ENCODE results near the gene SP110. TPM values are rescaled to one million over a fixed set of nuclear protein-coding genes. Genes with fewer than 3 reads are reported as not detected.
"Not testable (repeated sequence)": the region's sequence is repeated elsewhere in the genome, so short reads cannot be mapped to it uniquely, and the experiment has no call there.

SP110 gene
- 10 to 100 TPM; 17.4 to 23.0 (median 22.9) TPM for total RNA-seq
- long read RNA-seq, donor 1, partial matches to known transcripts: 5 of 15 reads
- long read RNA-seq, donor 1, other reads (novel, unspliced or antisense): 6 of 15 reads
- long read RNA-seq, donor 2, partial matches to known transcripts: 11 of 12 reads
- long read RNA-seq, donor 2, other reads (novel, unspliced or antisense): 1 of 12 reads

GRCh38 chr2:230219419-230220331 is at the start of gene SP110:
Gene SP110 (minus strand): TSS chr2:230219984. CDS start chr2:230216927, 3,057 bp downstream.
- Histone ChIP-seq H3K9me3 (no peaks in the 10 kb centered on the region), H3K4me1 (ENCODE audit: low read depth) (peaks cover 11% of the 10 kb centered on the region), H3K36me3 (ENCODE audit: low read depth) (no peaks in the 10 kb centered on the region), H3K4me3 (peak within 1 kb of the TSS; percentile 39)
- peak; percentile 97 for ATAC-seq
- DNase-seq: peak; percentile 86 to 90 (median 86)
- TF ChIP-seq, protein P1, sequence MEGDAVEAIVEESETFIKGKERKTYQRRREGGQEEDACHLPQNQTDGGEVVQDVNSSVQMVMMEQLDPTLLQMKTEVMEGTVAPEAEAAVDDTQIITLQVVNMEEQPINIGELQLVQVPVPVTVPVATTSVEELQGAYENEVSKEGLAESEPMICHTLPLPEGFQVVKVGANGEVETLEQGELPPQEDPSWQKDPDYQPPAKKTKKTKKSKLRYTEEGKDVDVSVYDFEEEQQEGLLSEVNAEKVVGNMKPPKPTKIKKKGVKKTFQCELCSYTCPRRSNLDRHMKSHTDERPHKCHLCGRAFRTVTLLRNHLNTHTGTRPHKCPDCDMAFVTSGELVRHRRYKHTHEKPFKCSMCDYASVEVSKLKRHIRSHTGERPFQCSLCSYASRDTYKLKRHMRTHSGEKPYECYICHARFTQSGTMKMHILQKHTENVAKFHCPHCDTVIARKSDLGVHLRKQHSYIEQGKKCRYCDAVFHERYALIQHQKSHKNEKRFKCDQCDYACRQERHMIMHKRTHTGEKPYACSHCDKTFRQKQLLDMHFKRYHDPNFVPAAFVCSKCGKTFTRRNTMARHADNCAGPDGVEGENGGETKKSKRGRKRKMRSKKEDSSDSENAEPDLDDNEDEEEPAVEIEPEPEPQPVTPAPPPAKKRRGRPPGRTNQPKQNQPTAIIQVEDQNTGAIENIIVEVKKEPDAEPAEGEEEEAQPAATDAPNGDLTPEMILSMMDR (IDR thresholded peaks at IDR 0.05): no peak
- intact Hi-C loops (cut with DNase I, micrococcal nuclease): no loop called here

- Histone ChIP-seq H3K9me3 (no peaks in the 10 kb centered on the region), H3K36me3 (ENCODE audit: low read depth) (no peaks in the 10 kb centered on the region), H3K4me1 (ENCODE audit: low read depth) (no peaks in the 10 kb centered on the region), H3K4me3 (no peak overlapping the region)
- ATAC-seq (no peak), DNase-seq (no peak)
- intact Hi-C loops (cut with DNase I, micrococcal nuclease): no loop called here
- TF ChIP-seq, protein P1 (IDR thresholded peaks at IDR 0.05): no peak
Observed at GRCh38 chr2:230268606-230269243, 48.9 kb upstream of the SP110 start.

GRCh38 chr2:230267556-230267955 is 47.8 kb upstream of the SP110 start:
- Histone ChIP-seq H3K9me3 (no peaks in the 10 kb centered on the region), H3K36me3 (ENCODE audit: low read depth) (no peaks in the 10 kb centered on the region), H3K4me3 (no peak overlapping the region), H3K4me1 (ENCODE audit: low read depth) (no peaks in the 10 kb centered on the region)
- ATAC-seq (no peak), DNase-seq (no peak)
- TF ChIP-seq, protein P1 (IDR thresholded peaks at IDR 0.05): no peak
- intact Hi-C loops (cut with DNase I, micrococcal nuclease): no loop called here

DNA sequence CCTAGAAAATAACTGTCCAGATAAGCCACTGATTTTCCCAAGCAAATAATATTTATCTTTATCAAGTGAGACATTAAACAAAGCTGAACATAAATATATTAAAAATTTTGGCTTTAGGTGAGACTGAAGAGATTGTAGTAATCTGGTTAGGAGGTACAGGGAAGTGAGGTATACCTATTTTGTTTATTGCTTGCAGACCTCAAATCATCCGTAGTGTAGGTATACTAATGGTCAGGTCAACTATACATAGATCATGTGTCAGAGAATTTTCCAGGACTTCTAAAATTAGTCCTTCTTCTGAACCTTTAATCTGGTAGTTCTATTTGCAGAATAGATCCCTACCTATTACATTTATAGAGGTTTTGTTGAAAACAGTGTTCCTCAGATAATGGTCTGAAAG is 47.3 kb upstream of the SP110 start:
- intact Hi-C loops (cut with DNase I, micrococcal nuclease): no loop called here
- no peak for DNase-seq

DNA sequence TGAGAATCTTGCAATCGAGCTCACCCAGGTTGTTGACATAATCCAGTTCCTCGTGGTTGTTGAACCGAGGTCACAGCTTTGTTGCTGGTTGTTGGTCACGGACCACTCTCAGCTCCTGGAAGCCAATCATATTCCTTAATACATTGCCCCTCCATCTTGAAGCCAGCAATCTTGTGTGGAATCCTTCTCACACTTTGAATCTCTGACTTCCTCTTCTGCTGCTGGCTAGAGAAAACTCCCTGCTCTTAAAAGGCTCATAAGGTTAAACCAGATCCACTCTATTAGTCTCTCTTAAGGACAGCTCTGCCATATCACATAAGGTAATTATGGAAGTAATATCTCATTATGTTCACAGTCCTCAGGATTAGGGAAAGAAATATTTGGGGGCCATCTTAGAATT is 46.9 kb upstream of the SP110 start:
- TF ChIP-seq, protein P1 (IDR thresholded peaks at IDR 0.05): no peak

More for the DNA sequence above, 47.3 kb upstream of the SP110 start:
- H3K4me3 ChIP-seq: no peak overlapping the region
- TF ChIP-seq, protein P1 (IDR thresholded peaks at IDR 0.05): no peak
- H3K9me3 ChIP-seq: no peaks in the 10 kb centered on the region
- no peaks in the 10 kb centered on the region for H3K4me1 ChIP-seq (ENCODE audit: low read depth)
- ATAC-seq: no peak
- no peaks in the 10 kb centered on the region for H3K36me3 ChIP-seq (ENCODE audit: low read depth)

DNA sequence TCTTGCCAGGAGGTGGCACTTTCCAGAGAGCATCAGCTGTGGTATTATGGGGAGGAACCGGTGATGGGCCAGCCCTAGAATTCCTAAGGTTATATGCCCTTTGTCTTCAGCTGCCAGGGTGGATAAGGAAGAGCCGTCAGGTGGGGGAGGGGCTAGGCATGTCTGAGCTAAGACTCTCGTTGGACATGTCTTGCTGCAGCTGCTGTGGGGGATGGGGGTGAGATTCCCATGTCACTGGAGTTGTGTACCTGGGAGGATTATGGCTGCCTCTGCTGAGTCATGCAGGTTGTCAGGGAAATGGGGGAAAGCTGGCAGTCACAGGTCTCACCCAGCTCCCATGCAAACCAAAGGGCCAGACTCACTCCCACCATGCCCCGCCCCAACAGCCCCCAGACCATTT is 45.2 kb upstream of the SP110 start:
- H3K4me3 ChIP-seq; H3K4me1 ChIP-seq (ENCODE audit: low read depth); intact Hi-C loops (cut with DNase I, micrococcal nuclease); H3K9me3 ChIP-seq; H3K36me3 ChIP-seq (ENCODE audit: low read depth): not testable (repeated sequence)
- peak; percentile 73 for ATAC-seq
- peak in 2 of 3 donors; percentile 41 to 53 for DNase-seq

More for the DNA sequence above, 46.9 kb upstream of the SP110 start:
- no peak for DNase-seq
- Histone ChIP-seq H3K4me1 (ENCODE audit: low read depth) (no peaks in the 10 kb centered on the region), H3K9me3 (no peaks in the 10 kb centered on the region), H3K36me3 (ENCODE audit: low read depth) (no peaks in the 10 kb centered on the region), H3K4me3 (no peak overlapping the region)
- no peak for ATAC-seq
- intact Hi-C loops (cut with DNase I, micrococcal nuclease): no loop called here
